Measurements from ENCODE around the gene KCNMA1.
A peak's percentile ranks its signal among the peaks of the same experiment; 100 is the strongest.

KCNMA1 gene

DNA sequence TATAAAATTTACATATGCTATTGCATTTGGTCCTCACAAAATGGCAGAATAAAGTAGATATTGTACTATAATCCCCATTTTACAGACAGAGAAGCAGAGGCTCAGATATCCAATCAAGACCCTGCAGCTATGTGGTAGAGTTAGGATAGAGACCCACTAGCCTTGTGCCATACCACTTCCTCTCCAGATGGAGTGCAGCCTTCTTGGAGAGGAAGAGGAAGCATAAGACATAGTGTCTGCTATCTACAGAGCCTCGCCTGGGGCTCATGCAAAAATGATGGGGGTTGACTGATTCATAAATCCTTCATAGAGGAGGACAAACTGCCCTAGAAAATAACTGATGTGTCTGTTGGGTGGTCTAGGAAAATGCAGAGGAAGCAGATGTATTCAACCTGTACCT, 447.3 kb downstream of the KCNMA1 start:
- DNase-seq: no peak

DNA sequence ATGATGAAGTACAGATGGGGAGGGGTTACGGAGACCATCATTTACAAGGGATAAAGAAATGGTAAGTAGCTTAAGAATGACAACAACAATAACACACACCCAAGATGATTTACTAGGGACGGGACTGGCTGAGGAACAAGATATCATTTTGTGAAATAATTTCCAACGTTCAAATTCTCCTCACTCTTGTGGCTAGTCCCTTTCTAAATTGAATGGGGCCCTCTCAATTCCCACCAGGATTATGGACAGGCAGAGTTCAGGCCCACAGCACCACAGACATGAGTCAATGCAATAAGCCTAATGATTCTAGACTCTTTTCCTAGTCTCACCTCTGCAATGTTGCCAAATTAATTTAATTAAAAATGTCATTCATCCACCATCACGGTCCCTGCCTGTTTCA, 448.1 kb downstream of the KCNMA1 start:
- no peak for DNase-seq

DNA sequence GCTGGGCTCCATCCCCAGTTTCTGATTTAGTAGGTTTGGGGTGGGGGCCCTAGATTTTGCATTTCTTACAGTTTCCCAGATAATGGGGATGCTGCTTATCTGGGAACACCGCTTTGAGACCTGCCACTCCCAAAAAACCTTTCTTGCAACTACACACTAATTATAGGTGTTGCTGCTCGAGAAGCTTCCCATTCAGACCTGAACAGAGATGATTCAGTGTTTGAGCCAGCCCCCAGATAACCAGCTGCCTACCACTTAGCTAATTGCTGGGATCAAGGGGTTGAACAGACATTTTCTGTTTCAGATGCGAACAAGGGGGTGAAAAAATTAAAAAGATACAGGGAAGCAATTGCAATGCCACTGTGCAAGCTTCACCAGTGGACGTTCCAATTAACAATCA, 448.5 kb downstream of the KCNMA1 start:
- DNase-seq: no peak

DNA sequence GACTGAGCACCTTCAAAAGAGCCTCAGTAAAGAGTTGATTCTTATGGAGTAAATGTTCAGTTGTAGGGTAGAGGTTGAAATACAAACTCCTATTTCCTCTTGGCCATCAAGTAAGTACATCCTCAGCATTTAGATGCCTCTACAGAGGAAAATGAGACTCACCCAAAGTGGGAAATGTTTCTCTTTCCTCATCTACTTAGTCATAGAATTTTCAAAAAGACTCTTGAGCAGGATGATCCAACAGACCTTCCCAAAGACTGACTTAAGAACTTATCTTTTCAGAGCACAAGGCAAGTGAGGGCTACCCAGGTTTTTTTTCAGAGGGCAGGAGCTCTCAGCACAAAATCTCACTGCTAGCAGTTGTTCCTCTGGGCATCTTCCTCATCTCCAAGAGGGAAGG, 449.1 kb downstream of the KCNMA1 start:
- no peak for DNase-seq

DNA sequence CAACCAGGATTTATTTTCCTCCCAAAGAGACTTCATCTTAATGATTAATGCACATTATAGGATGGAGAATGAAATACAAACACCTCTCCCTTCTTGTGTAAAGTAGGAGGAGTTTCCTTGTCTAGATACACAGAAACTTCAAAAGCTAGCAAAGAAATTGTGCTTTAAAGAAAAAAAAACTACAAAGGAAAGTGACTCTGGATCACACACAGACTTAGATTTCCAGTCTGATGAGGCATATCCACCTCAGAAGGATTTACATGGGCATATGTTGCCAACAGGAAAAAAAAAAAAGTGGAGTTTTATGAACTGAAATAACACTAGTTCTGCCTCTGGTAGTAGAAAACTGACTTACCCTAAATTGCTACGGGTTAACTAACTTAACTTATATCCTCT, 449.6 kb downstream of the KCNMA1 start:
- no peak for DNase-seq

DNA sequence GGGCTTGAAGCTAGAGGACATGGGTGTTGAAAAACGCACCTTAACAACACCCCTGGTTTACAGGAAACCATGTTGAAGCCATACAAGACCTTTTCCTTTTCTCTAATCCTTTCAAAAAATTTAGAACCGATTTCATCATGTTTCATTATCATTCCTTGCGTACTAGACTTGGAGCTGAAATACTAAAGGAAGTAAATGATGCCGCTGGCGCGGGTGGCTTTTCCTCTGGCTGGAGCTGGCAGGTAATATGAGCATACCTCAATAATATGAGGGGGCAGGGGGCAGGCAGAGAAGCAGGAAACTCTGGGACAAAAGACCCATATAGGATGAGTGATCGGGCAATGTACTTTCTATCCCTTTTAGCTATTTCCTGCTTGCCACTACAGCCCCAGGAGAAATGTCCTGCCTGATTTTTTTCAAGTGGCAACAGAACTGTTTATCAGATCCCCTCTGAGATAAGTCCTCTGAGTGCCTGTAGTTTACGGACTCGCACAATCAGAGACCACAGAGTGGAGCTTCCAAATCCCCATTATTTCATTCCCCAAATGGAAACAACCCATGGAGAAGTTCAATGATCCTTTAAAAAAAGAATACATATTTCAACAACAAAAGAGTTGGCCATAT, 450.1 kb downstream of the KCNMA1 start:
- DNase-seq: no peak

DNA sequence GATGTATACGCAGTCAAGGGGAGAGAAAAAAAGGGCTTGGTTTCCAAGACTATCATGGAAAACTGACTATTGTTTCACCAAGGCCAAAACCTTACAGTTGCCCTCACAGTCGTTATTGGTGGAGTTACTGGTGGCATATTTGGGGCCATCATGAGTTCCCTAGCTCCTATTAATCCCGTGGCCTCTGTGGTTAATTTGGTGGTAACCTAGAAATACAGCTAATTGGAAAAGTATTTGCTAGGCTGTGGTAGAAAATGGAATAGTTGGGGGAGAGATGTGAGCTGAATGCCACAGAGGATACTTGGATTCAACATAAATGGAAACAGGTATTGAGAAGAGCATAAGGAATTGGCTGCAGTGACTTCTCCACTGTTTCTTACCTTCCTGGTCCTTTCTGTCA, 450.7 kb downstream of the KCNMA1 start:
- no peak for DNase-seq

DNA sequence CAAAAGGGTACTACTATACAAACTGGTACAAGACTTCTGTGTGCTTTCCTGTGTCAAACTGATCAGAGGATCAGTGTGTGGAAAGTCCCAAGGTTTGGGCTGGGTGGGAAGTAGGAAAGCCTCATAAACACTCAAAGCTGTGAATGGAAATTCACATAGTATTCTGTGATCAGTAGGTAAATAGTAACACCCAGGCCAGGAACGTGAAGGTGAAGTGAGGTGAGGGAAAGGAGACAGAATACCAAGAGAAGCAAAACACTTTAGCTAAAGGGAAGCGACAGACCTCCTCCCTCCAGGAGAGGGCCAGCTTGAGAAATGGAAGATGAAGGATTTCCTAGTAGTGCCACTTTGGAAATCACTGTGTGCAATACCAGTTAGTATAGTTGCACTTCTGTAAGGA, 451.9 kb downstream of the KCNMA1 start:
- no peak for DNase-seq

DNA sequence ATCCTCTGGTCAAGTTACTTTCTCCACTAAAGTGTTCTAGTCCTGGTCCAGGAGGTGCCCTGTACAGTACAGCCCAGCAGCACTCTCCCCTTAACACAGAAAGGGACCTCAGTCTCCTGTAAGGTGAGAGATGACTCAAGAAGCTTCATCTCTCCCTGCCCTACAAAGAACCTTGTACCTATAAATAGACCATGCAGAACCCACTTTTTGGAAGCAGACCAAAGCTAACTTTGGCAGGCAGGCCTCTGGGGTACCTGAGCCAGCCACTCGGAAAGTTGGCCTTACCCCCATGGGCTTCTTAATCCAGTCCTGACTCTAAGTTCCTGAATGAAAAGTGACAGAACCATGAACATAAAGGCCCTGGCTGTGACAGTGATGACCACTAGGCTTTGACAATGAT, 454.8 kb downstream of the KCNMA1 start:
- no peak for DNase-seq

DNA sequence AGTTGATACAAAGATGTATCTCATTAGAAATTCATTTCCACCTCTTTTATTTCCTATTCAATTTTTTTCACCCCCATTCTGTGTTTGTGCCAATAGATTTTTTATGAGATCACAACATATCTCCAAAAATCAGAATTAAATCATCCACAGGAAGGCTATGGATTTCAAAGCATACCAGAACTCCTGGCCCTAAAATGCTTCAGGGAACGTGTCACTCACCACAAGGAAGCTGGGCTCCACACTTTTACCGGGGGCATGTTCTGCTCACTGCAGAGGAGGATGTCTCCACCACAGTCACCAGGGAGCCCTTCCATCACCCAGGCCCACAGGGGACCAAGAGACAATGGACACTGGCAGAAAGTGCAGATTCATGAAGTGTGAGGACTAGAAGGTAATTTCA, 456.8 kb downstream of the KCNMA1 start:
- no peak for DNase-seq

DNA sequence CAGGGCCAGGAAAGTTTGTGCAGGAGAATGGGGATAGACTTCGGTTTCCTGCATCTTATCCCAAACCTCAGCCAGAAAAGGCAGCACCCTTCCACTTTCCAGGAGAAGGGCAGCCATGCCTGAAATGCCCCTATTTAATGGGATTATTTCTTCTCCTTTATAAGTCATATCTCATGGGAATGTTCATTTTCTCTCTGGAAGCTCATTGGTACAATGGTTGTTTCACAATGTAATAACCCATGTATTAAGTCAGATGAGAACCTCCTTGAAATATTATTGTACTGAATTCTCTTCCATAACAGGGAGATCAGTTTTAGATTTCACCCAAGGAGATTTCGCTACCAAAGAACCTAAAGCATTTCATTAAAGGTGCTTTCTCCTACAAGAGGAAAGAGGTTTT, 457.5 kb downstream of the KCNMA1 start:
- DNase-seq: no peak

DNA sequence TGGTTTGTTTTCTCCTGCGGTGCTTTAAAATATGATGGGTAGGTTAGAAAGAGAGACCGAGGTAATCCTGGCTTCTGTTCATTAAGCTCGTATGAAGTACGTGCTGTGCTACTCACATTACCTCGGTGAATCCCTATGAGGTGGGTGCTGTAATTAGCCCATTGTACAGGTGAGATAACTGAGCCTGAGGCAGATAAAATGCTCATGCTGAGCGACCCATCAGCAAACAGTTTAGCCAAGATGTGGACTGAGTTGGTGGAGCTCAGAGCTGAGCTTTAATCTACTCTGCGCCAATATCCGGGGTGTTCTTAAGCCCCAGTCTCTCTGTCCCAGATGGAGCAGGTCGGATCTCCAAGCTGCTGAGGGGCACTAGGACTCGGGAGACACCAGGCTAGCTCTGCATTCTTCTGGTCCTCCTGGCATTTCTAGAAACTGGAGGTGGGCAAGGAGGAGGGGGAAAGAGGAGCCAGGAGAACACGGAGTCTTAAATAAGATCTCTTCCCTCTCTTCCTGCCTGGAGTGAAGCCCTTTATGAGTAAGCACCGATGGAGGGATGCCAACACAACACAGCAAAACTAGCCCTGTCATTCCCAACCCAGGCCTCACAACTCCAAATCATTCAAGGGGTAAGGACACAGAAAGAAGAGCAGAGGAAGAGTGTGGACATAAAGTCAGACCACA, 458.5 kb downstream of the KCNMA1 start:
- no peak for DNase-seq

DNA sequence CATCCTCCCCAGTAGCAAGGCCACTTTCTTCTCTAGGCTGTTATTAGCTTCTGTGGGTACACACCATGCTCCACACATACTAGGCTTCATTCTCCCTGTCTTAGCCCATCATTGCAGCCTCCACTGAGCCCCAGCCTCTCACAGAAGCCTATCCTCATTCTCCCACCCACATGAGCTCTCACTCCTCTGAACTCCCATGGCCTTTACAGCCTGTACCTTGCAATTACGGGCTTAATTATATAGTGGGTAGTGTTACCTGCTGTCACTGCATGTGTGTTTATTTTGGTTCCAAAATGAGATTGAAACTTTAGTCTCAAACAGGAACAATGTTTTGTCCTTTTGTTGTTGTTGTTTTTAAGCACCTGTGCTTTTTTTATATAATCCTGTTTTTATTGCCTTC, 460.0 kb downstream of the KCNMA1 start:
- DNase-seq: no peak

DNA sequence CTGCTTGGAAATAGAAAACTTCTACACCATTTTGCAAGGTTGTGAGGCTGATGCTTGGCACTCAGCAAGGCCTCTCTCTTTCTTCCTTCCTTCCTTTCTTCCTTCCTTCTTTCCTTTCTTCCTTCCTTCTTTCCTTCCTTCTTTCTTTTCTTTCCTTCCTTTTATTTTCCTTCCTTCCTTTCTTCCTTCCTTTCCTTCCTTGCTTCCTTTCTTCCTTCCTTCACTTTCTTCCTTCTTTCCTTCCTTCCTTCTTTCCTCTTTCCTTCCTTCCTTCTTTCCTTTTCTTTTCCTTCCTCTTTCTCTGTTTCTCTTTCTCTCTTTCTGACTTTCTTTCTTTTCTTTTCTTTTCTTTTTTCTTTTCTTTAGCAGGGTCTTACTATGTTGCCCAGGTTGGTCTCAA, 460.4 kb downstream of the KCNMA1 start:
- DNase-seq: no peak

DNA sequence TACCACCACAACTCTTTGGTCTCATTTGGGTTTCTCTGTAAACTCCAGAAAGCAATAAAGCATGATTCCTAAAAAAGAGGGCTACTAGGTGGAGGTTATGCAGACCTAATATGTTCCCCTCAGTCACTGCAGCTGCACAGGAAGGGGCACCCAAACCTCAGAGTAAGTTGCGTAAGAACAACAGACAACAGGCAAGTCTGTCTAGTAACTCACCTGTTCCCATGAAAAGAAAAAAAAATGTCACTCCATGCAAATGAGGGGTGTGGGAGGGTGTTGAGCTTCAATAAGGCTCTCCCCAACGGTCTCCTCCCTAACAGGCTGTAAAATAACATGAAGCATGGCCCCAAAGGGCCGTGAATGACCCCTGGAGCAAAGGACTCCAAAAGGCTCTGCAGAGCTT, 461.4 kb downstream of the KCNMA1 start:
- DNase-seq: no peak

DNA sequence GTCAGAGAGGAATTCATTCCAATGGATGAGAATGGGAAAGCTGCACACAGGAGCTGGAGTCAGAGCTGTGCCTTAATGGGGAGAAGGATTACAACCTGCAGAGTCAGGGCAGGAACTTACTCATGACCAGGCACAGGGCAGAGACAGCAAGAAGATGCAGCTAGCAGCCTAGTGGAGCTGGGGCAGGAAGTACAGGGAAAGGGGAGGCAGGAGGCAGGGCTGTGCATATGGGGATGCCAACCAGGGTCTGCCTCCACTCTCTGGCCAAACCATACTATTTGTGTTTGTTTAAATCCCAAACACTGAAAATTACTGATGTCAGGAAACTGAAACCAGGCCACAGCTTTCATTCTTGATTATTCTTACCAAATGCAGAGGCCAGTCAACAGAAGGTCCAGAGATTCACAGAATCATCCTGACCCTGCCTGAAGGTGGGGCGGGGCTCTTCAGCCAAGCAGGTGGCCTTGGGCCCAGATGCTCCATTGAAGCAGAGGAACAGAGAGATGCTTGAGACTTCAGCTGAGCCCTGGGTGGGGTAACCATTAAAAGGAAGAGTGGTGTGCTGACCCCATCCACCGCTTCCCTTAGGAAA, 461.9 kb downstream of the KCNMA1 start:
- no peak for DNase-seq

DNA sequence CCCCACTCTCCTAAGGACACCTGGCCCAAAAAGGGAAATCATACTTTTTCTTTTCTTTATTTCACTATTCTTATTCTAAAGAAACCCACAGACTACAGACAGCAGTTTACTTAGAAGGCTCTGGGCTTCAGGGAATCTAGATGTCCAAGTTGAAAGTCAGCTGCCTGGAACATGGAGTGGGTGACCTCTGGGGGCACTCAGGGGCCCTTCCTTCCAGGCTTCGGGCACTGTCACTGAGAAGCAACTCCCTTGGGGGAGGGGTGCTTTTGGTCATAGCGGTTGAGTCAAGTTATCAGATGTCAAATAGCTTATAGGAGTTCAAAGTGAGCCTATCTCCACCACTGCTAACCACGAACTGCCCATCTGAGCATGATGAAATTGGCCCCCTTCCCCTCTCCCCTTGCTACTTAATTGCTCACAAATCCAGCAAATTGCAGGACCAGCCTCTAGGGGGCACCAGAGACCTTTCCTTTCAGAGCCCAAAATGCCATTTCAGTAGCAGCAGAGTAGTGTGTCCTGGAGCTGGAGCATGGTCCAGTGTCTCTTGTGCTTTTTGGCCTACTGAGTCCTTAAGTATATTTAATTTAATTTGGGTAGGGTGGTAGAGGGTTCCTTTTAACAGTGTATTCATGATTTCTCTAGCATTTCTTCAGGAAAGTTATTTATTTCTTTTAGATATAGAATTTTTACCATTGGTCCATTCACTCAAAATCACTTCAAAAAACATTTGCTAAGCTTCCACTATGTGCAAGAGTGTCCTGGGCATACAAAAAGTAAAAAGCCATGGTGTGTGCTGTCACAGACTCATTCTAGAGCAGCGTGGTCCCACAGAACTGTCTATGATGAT, 463.8 kb downstream of the KCNMA1 start:
- peak; percentile 66 for DNase-seq

DNA sequence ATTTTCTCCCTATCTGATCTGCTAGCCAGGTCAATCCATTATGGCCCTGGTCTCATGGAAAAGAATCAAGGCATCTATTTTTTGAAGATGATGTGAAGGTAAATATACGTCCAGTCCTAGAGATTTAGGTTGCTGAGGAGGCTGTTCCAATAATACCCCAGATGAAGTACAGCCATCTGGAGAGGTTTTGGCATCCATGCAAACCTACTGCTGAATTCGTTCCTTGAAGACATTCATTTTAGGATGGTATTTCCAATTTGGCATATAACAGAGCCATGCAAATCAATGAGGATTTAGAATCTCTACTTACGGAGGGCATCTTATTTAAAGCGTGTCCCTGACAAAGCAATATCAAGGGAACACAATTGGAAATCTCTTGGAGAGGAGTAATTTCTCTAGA, 465.5 kb downstream of the KCNMA1 start:
- no peak for DNase-seq

DNA sequence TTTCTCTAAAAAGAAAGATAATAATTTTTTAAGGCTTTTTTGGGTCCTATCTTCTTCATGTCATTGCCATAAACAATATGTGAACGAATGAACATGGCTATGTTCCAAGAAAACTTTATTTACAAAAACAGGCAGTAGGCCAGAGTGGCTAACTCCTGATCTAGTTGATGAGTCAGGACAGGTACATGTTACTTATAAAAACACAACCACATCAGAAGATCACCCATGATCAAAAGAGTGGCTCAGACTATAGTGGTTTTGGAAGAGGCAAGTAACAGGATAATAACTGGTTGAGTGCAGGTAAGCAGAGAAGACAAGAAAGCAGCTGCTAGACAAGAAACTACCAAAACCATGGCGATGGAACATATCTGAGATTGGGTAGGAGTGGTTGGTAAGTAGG, 468.7 kb downstream of the KCNMA1 start:
- DNase-seq: no peak

DNA sequence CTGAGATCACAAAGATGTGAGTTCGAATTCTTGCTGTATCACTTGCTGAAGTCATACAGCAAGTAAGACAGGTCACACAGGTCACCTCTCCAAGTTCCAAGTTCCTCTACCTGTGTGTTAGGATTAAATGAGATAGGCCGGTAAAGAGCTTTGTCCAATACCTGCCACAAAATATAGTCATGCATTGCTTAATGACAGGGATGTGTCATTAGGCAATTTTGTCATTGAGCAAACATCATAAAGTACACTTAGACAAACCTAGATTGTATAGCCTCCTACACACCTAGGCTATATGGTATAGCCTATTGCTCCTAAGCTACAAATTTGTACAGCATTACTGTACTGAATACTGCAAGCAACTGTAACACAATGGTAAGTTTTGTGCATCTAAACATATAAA, 469.4 kb downstream of the KCNMA1 start:
- no peak for DNase-seq

DNA sequence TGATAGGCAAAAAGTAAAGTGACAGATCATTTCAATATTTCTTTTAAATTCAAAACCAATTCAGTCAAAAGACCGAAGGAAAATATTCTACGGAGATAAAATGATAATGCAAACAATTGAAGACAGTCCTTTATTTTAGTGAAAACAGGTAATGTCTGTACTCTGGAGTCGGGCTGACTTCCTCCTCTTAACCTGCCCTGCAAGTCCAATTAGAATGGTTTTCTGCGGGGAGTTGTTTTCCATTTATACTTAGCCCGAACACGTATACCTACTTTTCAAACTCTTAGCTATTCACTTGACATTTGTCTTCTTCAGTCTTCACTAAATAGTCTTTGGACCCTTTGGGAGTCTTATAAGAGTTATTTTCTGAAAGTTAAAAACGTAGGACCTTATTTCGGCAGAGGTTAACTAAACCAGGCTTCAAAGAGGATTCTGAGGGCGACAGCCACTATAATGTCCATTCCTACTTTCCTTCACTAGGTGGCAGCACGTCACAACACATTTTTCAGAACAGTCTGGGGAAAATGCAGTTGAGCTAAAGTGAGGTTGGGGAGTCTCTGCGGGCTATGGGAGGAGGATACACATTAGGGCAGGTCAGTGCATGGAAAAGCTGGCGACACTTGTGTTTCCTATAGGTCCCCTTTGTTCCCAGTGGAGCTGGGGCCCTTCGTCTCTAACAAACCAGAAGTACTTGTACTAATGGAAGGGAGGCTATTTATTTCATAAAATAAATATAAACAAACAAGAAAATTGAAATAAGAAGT, 472.0 kb downstream of the KCNMA1 start:
- DNase-seq: peak; percentile 17

DNA sequence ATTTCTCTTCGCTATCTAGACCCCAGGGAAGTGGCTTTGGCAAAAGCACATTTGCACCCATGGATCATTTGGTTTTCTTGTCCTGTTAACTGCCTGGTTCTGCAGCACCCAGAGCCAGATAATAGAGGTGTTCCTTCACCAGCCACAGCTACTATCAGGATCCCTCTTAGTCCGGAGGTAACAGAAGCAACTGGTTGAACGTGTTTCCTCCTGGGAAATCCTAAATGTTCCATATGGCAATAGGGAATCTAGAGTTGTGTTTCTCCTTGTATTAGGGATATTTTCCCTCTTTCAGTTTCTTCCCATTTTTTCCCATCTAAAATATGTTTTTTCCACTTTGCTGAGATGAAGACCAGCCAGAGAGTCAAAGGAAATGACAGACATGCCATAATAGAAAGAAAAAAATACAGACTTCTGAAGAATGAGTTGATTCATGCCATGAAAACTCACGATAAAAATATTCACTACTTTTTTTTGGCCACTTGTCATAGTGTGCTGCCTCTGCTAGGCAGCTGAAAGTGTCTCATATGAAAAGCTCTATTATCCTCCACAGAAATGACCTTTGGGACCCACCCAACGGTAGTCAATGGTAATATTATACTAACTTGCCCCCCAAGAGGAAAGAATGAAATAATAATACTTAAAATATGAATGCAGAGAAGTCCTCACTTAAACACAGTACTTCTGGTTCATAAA, 472.8 kb downstream of the KCNMA1 start:
- no peak for DNase-seq
